Measurements from ENCODE around the gene PPP4R4. TPM values are rescaled to one million over a fixed set of nuclear protein-coding genes. Genes with fewer than 3 reads are reported as not detected.

PPP4R4 gene
- total RNA-seq, 4 donors from 2014 or later = 0.13 TPM; not detected in 3

- peaks cover 24 to 36% (median 34%) of the 10 kb centered on the region in 3 donors for H3K27me3 ChIP-seq
- no peak for ATAC-seq
- in situ Hi-C loops (cut with MboI; ENCODE audit: low sequenced_read_pairs in 4 of 4) (loop anchor here in 1 of 4 donors (25.0 kb wide), 1 partner anchor 515 kb away; no protein-coding TSS in a partner anchor), intact Hi-C loops (cut with DNase I; ENCODE audit: low total_unique reads) (loop anchor here (10.0 kb wide), 1 partner anchor 842 kb away; the partner anchor contains the start of gene BTBD7)
- no peak overlapping the region for H3K4me3 ChIP-seq
- no peak overlapping the region for H3K27ac ChIP-seq
- H3K36me3 ChIP-seq = no peaks in the 10 kb centered on the region
- no peaks in the 10 kb centered on the region for H3K9me3 ChIP-seq
- no peak for TF ChIP-seq CTCF (IDR thresholded peaks at IDR 0.05 in 4 of 5, conservative IDR thresholded peaks at IDR 0.05 in 1 of 5)
- DNase-seq = no peak
- peaks cover 8 to 11% of the 10 kb centered on the region in 2 donors for H3K4me1 ChIP-seq
Observed at GRCh38 chr14:94176808-94177207, 2.7 kb downstream of the PPP4R4 start.

- no peaks in the 10 kb centered on the region for H3K36me3 ChIP-seq
Observed at GRCh38 chr14:94177806-94178205, 3.7 kb downstream of the PPP4R4 start.

GRCh38 chr14:94179244-94179643 lies 5.1 kb downstream of the PPP4R4 start:
- in situ Hi-C loops (cut with MboI; ENCODE audit: low sequenced_read_pairs in 4 of 4) (loop anchor here in 1 of 4 donors (25.0 kb wide), 1 partner anchor 517 kb away; no protein-coding TSS in a partner anchor), intact Hi-C loops (cut with DNase I; ENCODE audit: low total_unique reads) (loop anchor here (2.0 to 10.0 kb wide), 2 partner anchors 42 to 844 kb away; partner anchors contain the start of gene BTBD7)
- no peaks in the 10 kb centered on the region for H3K36me3 ChIP-seq
- no peak overlapping the region for H3K27ac ChIP-seq
- no peak overlapping the region for H3K4me3 ChIP-seq
- H3K9me3 ChIP-seq = no peaks in the 10 kb centered on the region
- DNase-seq = no peak
- peaks cover 8 to 11% of the 10 kb centered on the region in 2 donors for H3K4me1 ChIP-seq
- H3K27me3 ChIP-seq = peaks cover 24 to 43% (median 36%) of the 10 kb centered on the region in 3 donors
- TF ChIP-seq POLR2A (IDR thresholded peaks at IDR 0.05) (no peak), CTCF (IDR thresholded peaks at IDR 0.05 in 4 of 5, conservative IDR thresholded peaks at IDR 0.05 in 1 of 5) (no peak)
- ATAC-seq = no peak

More at GRCh38 chr14:94177806-94178205, 3.7 kb downstream of the PPP4R4 start:
- ATAC-seq = no peak
- Histone ChIP-seq H3K9me3 (no peaks in the 10 kb centered on the region), H3K27me3 (peaks cover 24 to 40% (median 36%) of the 10 kb centered on the region in 3 donors), H3K27ac (no peak overlapping the region), H3K4me1 (peaks cover 8 to 11% of the 10 kb centered on the region in 2 donors), H3K4me3 (no peak overlapping the region)
- in situ Hi-C loops (cut with MboI; ENCODE audit: low sequenced_read_pairs in 4 of 4) (loop anchor here in 1 of 4 donors (25.0 kb wide), 1 partner anchor 516 kb away; no protein-coding TSS in a partner anchor), intact Hi-C loops (cut with DNase I; ENCODE audit: low total_unique reads) (loop anchor here (2.0 to 10.0 kb wide), 2 partner anchors 41 to 843 kb away; partner anchors contain the start of gene BTBD7)
- no peak for TF ChIP-seq POLR2A (IDR thresholded peaks at IDR 0.05)
- no peak for TF ChIP-seq CTCF (IDR thresholded peaks at IDR 0.05 in 4 of 5, conservative IDR thresholded peaks at IDR 0.05 in 1 of 5)
- no peak for DNase-seq

- H3K4me1 ChIP-seq = no peaks in the 10 kb centered on the region
- in situ Hi-C loops (cut with MboI; ENCODE audit: low sequenced_read_pairs in 4 of 4) (loop anchor here in 1 of 4 donors (25.0 kb wide), 1 partner anchor 518 kb away; no protein-coding TSS in a partner anchor), intact Hi-C loops (cut with DNase I; ENCODE audit: low total_unique reads) (loop anchor here (1.0 kb wide), 2 partner anchors 48 to 144 kb away; no protein-coding TSS in a partner anchor)
- no peaks in the 10 kb centered on the region for H3K36me3 ChIP-seq
- H3K27me3 ChIP-seq = peaks cover 16 to 32% (median 23%) of the 10 kb centered on the region in 3 donors
- no peaks in the 10 kb centered on the region for H3K9me3 ChIP-seq
- H3K4me3 ChIP-seq = no peak overlapping the region
- H3K27ac ChIP-seq = no peak overlapping the region
- DNase-seq (no peak), ATAC-seq (peak; percentile 21 to 74)
- TF ChIP-seq POLR2A (IDR thresholded peaks at IDR 0.05) (no peak), CTCF (IDR thresholded peaks at IDR 0.05 in 4 of 5, conservative IDR thresholded peaks at IDR 0.05 in 1 of 5) (peak in 4 of 5 experiments; percentile 18 to 57 (median 41))
Observed at GRCh38 chr14:94180655-94181271, 6.6 kb downstream of the PPP4R4 start.
